ENCODE results near the gene NRL. TPM values are rescaled to one million over a fixed set of nuclear protein-coding genes. Genes with fewer than 3 reads are reported as not detected.

NRL gene
- total RNA-seq, 1 donor: 1.8 TPM

DNA sequence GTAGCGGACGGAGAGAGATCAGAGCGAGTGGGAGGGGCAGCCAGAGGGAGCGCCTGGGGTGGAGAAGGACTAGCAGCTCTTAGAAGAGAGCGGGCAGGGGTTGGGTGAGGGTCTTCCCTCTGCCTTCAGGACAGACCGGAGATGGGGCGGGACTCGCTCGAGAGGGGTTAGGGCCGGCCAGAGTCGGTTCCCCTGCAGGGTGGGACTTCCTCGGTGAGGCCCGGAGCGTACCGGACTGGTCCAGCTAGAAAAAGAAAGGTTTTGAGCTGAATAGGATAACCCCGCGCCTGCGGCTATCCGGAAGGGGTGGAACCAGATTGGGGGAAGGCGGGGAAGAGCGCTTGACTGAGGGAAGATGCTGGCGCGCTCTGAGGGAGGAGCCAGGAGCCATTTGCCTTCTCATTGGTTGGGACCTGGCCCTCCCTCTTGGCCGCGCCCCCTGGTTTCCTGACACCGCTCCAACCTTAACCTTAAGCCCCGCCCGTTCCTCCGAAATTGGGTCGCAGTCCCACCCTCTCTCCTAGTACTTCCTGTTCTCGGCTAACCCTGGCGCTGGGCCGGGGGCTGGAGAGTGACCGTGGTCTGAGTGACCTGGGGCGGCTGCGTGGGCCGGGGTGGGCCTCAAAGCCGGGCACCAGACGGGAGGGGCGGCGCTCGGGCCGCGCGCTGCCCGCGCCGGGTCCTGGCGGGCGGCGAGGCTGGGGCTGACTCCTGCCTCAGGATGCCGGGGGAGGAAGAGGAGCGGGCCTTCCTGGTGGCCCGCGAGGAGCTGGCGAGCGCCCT is 32.4 kb upstream of the NRL start, which contains the start of gene RNF31:
TSS of gene RNF31 (plus strand) at position 521 of the 783 bp plus-strand sequence. CDS start at position 722, 201 bp downstream.
- peaks cover 53% of the 10 kb centered on the region for H3K79me2 ChIP-seq (ENCODE audit: insufficient read depth, low read length)

DNA sequence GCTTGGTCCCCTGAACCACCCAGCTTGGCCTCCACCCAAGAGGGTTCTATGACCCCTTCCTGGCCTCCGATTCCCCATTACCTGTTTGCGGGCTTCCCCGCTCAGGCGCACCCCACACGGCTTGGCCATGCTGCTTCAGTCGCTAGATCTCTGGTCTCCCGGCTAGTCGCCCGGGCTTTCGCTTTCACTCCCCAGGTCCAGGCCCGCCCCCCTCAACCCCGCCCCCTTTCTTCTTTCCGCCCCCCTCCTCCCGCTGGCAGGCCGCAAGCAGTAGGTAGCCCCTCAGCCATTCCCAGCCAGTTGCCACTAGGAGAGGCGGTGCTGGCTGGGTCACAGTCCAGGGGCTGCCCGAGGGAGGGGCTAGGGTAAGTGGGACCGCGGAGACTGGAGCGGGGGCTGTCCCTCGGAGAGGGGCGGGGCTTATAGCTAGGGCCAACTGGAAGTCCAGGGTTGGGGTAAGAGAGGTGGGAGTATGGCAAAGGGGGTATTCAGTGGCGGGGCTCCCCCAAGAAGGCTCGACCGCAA is 31.8 kb upstream of the NRL start, which contains the start of gene PSME2:
TSS of gene PSME2 (minus strand) at position 158 of the 525 bp plus-strand sequence. CDS start at position 129, 29 bp downstream.
- no peaks in the 10 kb centered on the region for H3K27me3 ChIP-seq (ENCODE audit: insufficient read depth, low read length)
- TF ChIP-seq, protein P1, sequence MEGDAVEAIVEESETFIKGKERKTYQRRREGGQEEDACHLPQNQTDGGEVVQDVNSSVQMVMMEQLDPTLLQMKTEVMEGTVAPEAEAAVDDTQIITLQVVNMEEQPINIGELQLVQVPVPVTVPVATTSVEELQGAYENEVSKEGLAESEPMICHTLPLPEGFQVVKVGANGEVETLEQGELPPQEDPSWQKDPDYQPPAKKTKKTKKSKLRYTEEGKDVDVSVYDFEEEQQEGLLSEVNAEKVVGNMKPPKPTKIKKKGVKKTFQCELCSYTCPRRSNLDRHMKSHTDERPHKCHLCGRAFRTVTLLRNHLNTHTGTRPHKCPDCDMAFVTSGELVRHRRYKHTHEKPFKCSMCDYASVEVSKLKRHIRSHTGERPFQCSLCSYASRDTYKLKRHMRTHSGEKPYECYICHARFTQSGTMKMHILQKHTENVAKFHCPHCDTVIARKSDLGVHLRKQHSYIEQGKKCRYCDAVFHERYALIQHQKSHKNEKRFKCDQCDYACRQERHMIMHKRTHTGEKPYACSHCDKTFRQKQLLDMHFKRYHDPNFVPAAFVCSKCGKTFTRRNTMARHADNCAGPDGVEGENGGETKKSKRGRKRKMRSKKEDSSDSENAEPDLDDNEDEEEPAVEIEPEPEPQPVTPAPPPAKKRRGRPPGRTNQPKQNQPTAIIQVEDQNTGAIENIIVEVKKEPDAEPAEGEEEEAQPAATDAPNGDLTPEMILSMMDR (IDR thresholded peaks at IDR 0.05; ENCODE audit: extremely low read depth, low read depth, low read length): no peak
- H3K4me3 ChIP-seq (ENCODE audit: insufficient read depth, low read length): peak within 1 kb of the TSS; percentile 84
- H3K4me2 ChIP-seq (ENCODE audit: insufficient read depth, low read length): peak within 1 kb of the TSS; percentile 82
- peak within 1 kb of the TSS; percentile 62 for H3K27ac ChIP-seq (ENCODE audit: low read depth, low read length)
- DNase-seq (ENCODE audit: insufficient read length, low spot score, missing footprints): peak; percentile 99
- H3K79me2 ChIP-seq (ENCODE audit: insufficient read depth, low read length): peaks cover 53% of the 10 kb centered on the region
- H3K9me3 ChIP-seq (ENCODE audit: low read depth, low read length): no peaks in the 10 kb centered on the region
- peaks cover 46% of the 10 kb centered on the region for H3K4me1 ChIP-seq (ENCODE audit: insufficient read depth, low read length)
- peaks cover 33% of the 10 kb centered on the region for H3K36me3 ChIP-seq (ENCODE audit: insufficient read depth, low read length)
- peak within 1 kb of the TSS; percentile 87 for H2AFZ ChIP-seq (ENCODE audit: low read length)
- H4K20me1 ChIP-seq (ENCODE audit: insufficient read depth, low read length): peaks cover 11% of the 10 kb centered on the region

More for the DNA sequence above, 32.4 kb upstream of the NRL start, which contains the start of gene RNF31:
- Histone ChIP-seq H3K36me3 (ENCODE audit: insufficient read depth, low read length) (peaks cover 39% of the 10 kb centered on the region), H2AFZ (ENCODE audit: low read length) (peak within 1 kb of the TSS; percentile 87), H3K4me2 (ENCODE audit: insufficient read depth, low read length) (peak within 1 kb of the TSS; percentile 82), H3K27me3 (ENCODE audit: insufficient read depth, low read length) (no peaks in the 10 kb centered on the region), H3K9me3 (ENCODE audit: low read depth, low read length) (no peaks in the 10 kb centered on the region), H3K27ac (ENCODE audit: low read depth, low read length) (peak within 1 kb of the TSS; percentile 62), H3K4me1 (ENCODE audit: insufficient read depth, low read length) (peaks cover 42% of the 10 kb centered on the region), H3K4me3 (ENCODE audit: insufficient read depth, low read length) (peak within 1 kb of the TSS; percentile 84), H4K20me1 (ENCODE audit: insufficient read depth, low read length) (peaks cover 11% of the 10 kb centered on the region)
- peak; percentile 100 for DNase-seq (ENCODE audit: insufficient read length, low spot score, missing footprints)
- TF ChIP-seq, protein P1 (IDR thresholded peaks at IDR 0.05; ENCODE audit: extremely low read depth, low read depth, low read length): no peak

DNA sequence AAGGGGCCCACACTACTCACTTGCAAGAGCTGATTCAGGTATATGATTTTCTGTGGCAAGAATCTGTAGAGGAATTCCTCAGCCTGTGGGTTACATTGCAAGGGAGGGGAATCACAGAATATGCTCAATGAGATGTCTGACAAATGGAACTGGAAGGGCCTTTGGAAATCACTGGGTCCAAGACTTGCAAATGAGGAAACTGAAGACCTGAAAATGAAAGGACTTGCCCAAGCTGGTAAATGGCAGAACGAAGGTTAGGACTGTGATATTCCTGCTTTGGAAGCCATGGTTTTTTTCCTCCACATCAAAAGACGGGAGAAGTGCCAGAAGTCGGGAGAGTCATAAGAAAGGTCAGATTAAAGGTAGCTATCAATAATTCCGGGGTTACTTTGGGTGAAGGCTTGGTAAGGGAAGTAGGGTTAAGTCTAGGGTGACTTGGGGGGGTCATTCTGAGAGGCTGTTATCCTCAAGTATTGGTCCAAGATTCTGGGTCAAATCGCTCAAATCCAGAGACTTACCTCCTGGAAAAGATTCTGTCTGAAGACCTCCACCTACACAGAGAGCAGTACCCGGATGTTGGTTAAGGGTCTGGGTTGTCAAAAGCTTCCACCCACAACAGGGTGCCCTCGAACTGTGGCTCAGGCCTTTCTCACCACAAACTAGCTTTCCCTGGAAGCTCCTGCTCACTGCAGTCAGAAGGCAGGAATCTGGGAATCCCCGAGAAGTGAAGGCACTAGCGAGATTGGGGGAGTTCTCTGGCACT is 31.1 kb upstream of the NRL start:
- H3K4me3 ChIP-seq (ENCODE audit: insufficient read depth, low read length): peak overlapping the region; percentile 84
- peak overlapping the region; percentile 84 for H2AFZ ChIP-seq (ENCODE audit: low read length)
- TF ChIP-seq, protein P1 (IDR thresholded peaks at IDR 0.05; ENCODE audit: extremely low read depth, low read depth, low read length): no peak
- peak; percentile 86 for DNase-seq (ENCODE audit: insufficient read length, low spot score, missing footprints)
- H3K4me2 ChIP-seq (ENCODE audit: insufficient read depth, low read length): peak overlapping the region; percentile 82
- peaks cover 14% of the 10 kb centered on the region for H4K20me1 ChIP-seq (ENCODE audit: insufficient read depth, low read length)
- H3K4me1 ChIP-seq (ENCODE audit: insufficient read depth, low read length): peaks cover 46% of the 10 kb centered on the region
- H3K27me3 ChIP-seq (ENCODE audit: insufficient read depth, low read length): no peaks in the 10 kb centered on the region
- no peaks in the 10 kb centered on the region for H3K9me3 ChIP-seq (ENCODE audit: low read depth, low read length)
- peaks cover 50% of the 10 kb centered on the region for H3K79me2 ChIP-seq (ENCODE audit: insufficient read depth, low read length)
- peaks cover 26% of the 10 kb centered on the region for H3K36me3 ChIP-seq (ENCODE audit: insufficient read depth, low read length)
- H3K27ac ChIP-seq (ENCODE audit: low read depth, low read length): peak overlapping the region; percentile 62
